Stomach (tissue), 9 donors: ENCODE results near the gene FOXP3. TPM values are rescaled to one million over a fixed set of nuclear protein-coding genes. Genes with fewer than 3 reads are reported as not detected.

Experiments used
- DNase-seq, 2 donors: peaks; one replicate each; pipeline versions ENCODE4 v3.0.0 to v3.0.0-alpha.2; 2013 to 2019
- H3K27ac ChIP-seq, 5 donors: fragments of 200-600 bp in 4 of 5; sonication (generic) in 4 of 5; one replicate each; pipeline ENCODE4 v1.5.1; 2013 to 2019; ENCODE audit warnings: mild to moderate bottlenecking in 1 of 5, moderate library complexity in 1 of 5
- H3K27me3 ChIP-seq, 3 donors: fragments of 200-600 bp; sonication (generic); one replicate each; pipeline ENCODE4 v1.5.1; 2017 to 2019; ENCODE audit warnings: mixed run types in 1 of 3
- H3K36me3 ChIP-seq, 4 donors: fragments of 200-600 bp; sonication (generic); 1 replicate in 3 of 4; 2 replicates in 1 of 4; pipeline ENCODE4 v1.5.1; 2016 to 2019
- H3K4me1 ChIP-seq, 4 donors: fragments of 200-600 bp; sonication (generic); one replicate each; pipeline ENCODE4 v1.5.1; 2016 to 2019
- H3K4me3 ChIP-seq, 4 donors: fragments of 200-600 bp; sonication (generic) in 3 of 4; one replicate each; pipeline ENCODE4 v1.5.1; 2016 to 2019; ENCODE audit warnings: mild to moderate bottlenecking in 1 of 4
- H3K9me3 ChIP-seq, 4 donors: fragments of 200-600 bp; sonication (generic); one replicate each; pipeline ENCODE4 v1.5.1; 2016 to 2019
- EP300 ChIP-seq: sonication (generic); formaldehyde crosslinking; IDR thresholded peaks from one replicate; pipeline ENCODE4 v1.6.1; 2017; ENCODE audit warnings: antibody characterized with exemption
- POLR2A ChIP-seq, 4 donors: fragments of 450-650 bp; IDR thresholded peaks; one replicate each; pipeline ENCODE4 v1.6.1; 2016; ENCODE audit warnings: antibody characterized with exemption in 4 of 4, control low read depth in 2 of 4, mild to moderate bottlenecking in 1 of 4, moderate library complexity in 1 of 4
- POLR2AphosphoS5 ChIP-seq, 3 donors: sonication (generic); formaldehyde crosslinking; IDR thresholded peaks; one replicate each; pipeline ENCODE4 v1.6.1; 2016; ENCODE audit warnings: antibody characterized with exemption in 3 of 3
- WGBS, 5 donors: extraction: QIAGEN DNeasy Blood & Tissue Kit in 3 of 5; methylation state at CpG; one replicate each; pipeline versions ENCODE4 v1.1.5 to v1.1.7; 2013 to 2018; 5-methylcytosine and 5-hydroxymethylcytosine counted together
- intact Hi-C: fragments of 100-400 bp; cut with DNase I; formaldehyde crosslinking; loops from one replicate; pipeline ENCODE4 v1.15.1; 2023; ENCODE audit warnings: low total_unique reads
- polyA plus RNA-seq, 3 donors: library from polyadenylated mRNA; stranded (reverse); fragments of 200-250 nt; gene quantifications; one replicate each; pipeline ENCODE4 v1.2.3, GENCODE V29; 2013
- total RNA-seq, 5 donors: library from RNA; depleted of rRNA; stranded (reverse); fragments of >200 nt; gene quantifications; one replicate each; pipeline versions ENCODE4 v1.1.0 to v1.2.3, GENCODE V29; 2014 to 2016
- TF ChIP-seq, protein P1 (sequence below), 7 experiments: fragments of 450-650 bp in 4 of 7; fragments of 200-600 bp in 3 of 7; sonication (generic) in 3 of 7; IDR thresholded peaks; one replicate each; pipeline ENCODE4 v1.5.1; 2016 to 2019; ENCODE audit warnings: antibody characterized with exemption in 7 of 7, control low read depth in 2 of 7, mild to moderate bottlenecking in 1 of 7
- donor health status: healthy with polysubstance abuse.
- donor health status: Bipolar disorder and iron deficiency.
- donor health status: healthy.

The FOXP3 gene
- total and polyA plus RNA-seq, 8 donors = 0.12 to 0.88 TPM; not detected in 6

- WGBS, 5 donors = 59 to 83% (median 71%) methylated on average over 3 of the region's 3 CpGs
Measured at GRCh38 chrX:49203536-49203935, 61.0 kb downstream of the FOXP3 start.

GRCh38 chrX:49202022-49202421 lies 62.5 kb downstream of the FOXP3 start:
- H3K4me1 ChIP-seq = peaks cover 0 to 22% (median 10%) of the 10 kb centered on the region in 4 donors
- H3K27me3 ChIP-seq = peaks cover 0 to 14% (median 0%) of the 10 kb centered on the region in 3 donors
- intact Hi-C loops = no loop called here
- DNase-seq = peak in 1 of 2 donors; percentile 34
- TF ChIP-seq, protein P1, sequence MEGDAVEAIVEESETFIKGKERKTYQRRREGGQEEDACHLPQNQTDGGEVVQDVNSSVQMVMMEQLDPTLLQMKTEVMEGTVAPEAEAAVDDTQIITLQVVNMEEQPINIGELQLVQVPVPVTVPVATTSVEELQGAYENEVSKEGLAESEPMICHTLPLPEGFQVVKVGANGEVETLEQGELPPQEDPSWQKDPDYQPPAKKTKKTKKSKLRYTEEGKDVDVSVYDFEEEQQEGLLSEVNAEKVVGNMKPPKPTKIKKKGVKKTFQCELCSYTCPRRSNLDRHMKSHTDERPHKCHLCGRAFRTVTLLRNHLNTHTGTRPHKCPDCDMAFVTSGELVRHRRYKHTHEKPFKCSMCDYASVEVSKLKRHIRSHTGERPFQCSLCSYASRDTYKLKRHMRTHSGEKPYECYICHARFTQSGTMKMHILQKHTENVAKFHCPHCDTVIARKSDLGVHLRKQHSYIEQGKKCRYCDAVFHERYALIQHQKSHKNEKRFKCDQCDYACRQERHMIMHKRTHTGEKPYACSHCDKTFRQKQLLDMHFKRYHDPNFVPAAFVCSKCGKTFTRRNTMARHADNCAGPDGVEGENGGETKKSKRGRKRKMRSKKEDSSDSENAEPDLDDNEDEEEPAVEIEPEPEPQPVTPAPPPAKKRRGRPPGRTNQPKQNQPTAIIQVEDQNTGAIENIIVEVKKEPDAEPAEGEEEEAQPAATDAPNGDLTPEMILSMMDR (IDR thresholded peaks at IDR 0.05) = no peak
- H3K27ac ChIP-seq = no peak overlapping the region
- no peaks in the 10 kb centered on the region for H3K9me3 ChIP-seq
- WGBS, 5 donors = 28 to 61% (median 46%) methylated on average over 2 of the region's 2 CpGs
- no peak overlapping the region for H3K4me3 ChIP-seq
- H3K36me3 ChIP-seq = no peaks in the 10 kb centered on the region

More at GRCh38 chrX:49203536-49203935, 61.0 kb downstream of the FOXP3 start:
- Histone ChIP-seq H3K27ac (no peak overlapping the region), H3K9me3 (no peaks in the 10 kb centered on the region), H3K4me1 (peaks cover 0 to 22% (median 10%) of the 10 kb centered on the region in 4 donors), H3K4me3 (no peak overlapping the region), H3K27me3 (peaks cover 0 to 14% (median 0%) of the 10 kb centered on the region in 3 donors), H3K36me3 (no peaks in the 10 kb centered on the region)
- TF ChIP-seq POLR2A (IDR thresholded peaks at IDR 0.05) (no peak), POLR2AphosphoS5 (IDR thresholded peaks at IDR 0.05) (no peak), EP300 (no peak)
- TF ChIP-seq, protein P1 (IDR thresholded peaks at IDR 0.05) = no peak
- intact Hi-C loops = no loop called here
- DNase-seq = no peak

Other genes with a start within 250 kb of the FOXP3 start
- gene TFE3, start 221.4 kb downstream of the FOXP3 start, total RNA-seq = 10 to 100 TPM; 13.0 to 42.2 (median 35.3) TPM
- 10 to 100 TPM; 21.5 to 28.1 (median 27.0) TPM for gene TFE3, start 221.4 kb downstream of the FOXP3 start, polyA plus RNA-seq
- 10 to 100 TPM in 2 of 5 donors, 1 to 10 TPM in 3; 2.3 to 25.4 (median 6.1) TPM for gene CCDC120, start 205.7 kb downstream of the FOXP3 start, total RNA-seq
- 1 to 10 TPM; 3.8 to 7.3 (median 4.0) TPM for gene CCDC120, start 205.7 kb downstream of the FOXP3 start, polyA plus RNA-seq
- gene PRAF2, start 190.7 kb downstream of the FOXP3 start, total RNA-seq = 10 to 100 TPM in 1 of 5 donors, 1 to 10 TPM in 2, not detected in 2; 5.0 to 37.1 (median 5.9) TPM
- 10 to 100 TPM in 2 of 3 donors, 1 to 10 TPM in 1; 9.3 to 16.6 (median 10.3) TPM for gene PRAF2, start 190.7 kb downstream of the FOXP3 start, polyA plus RNA-seq
- 100 to 1,000 TPM in 2 of 5 donors, 10 to 100 TPM in 3; 12.2 to 209 (median 90.9) TPM for gene WDR45, start 184.8 kb downstream of the FOXP3 start, total RNA-seq
- 100 to 1,000 TPM in 1 of 3 donors, 10 to 100 TPM in 2; 69.0 to 102 (median 75.3) TPM for gene WDR45, start 184.8 kb downstream of the FOXP3 start, polyA plus RNA-seq
- gene GPKOW, start 141.0 kb downstream of the FOXP3 start, total RNA-seq = 10 to 100 TPM in 2 of 5 donors, 1 to 10 TPM in 3; 6.4 to 19.1 (median 8.2) TPM
- gene GPKOW, start 141.0 kb downstream of the FOXP3 start, polyA plus RNA-seq = 10 to 100 TPM; 14.1 to 18.2 (median 14.7) TPM
- 10 to 100 TPM in 3 of 5 donors, 1 to 10 TPM in 2; 4.7 to 43.2 (median 10.3) TPM for gene MAGIX, start 102.0 kb downstream of the FOXP3 start, total RNA-seq
- 10 to 100 TPM; 18.9 to 41.1 (median 35.0) TPM for gene MAGIX, start 102.0 kb downstream of the FOXP3 start, polyA plus RNA-seq
- gene PLP2, start 92.8 kb downstream of the FOXP3 start, total RNA-seq = 100 to 1,000 TPM in 1 of 5 donors, 10 to 100 TPM in 4; 14.0 to 155 (median 52.2) TPM
- 100 to 1,000 TPM in 1 of 3 donors, 10 to 100 TPM in 2; 55.0 to 323 (median 94.4) TPM for gene PLP2, start 92.8 kb downstream of the FOXP3 start, polyA plus RNA-seq
- gene PRICKLE3, start 78.3 kb downstream of the FOXP3 start, total RNA-seq = 10 to 100 TPM in 3 of 5 donors, 1 to 10 TPM in 2; 3.7 to 65.1 (median 16.9) TPM
- gene PRICKLE3, start 78.3 kb downstream of the FOXP3 start, polyA plus RNA-seq = 1 to 10 TPM; 6.3 to 7.1 (median 6.5) TPM
- gene SYP, start 64.5 kb downstream of the FOXP3 start, total RNA-seq = 100 to 1,000 TPM in 1 of 5 donors, 1 to 10 TPM in 2, under 1 TPM in 1, not detected in 1; 0.89 to 211 (median 3.3) TPM
- gene SYP, start 64.5 kb downstream of the FOXP3 start, polyA plus RNA-seq = 1 to 10 TPM in 2 of 3 donors, under 1 TPM in 1; 0.92 to 5.0 (median 3.9) TPM
- 1 to 10 TPM in 1 of 5 donors, under 1 TPM in 2, not detected in 2; 0.37 to 6.1 (median 0.89) TPM for gene CACNA1F, start 31.4 kb downstream of the FOXP3 start, total RNA-seq
- gene CACNA1F, start 31.4 kb downstream of the FOXP3 start, polyA plus RNA-seq = under 1 TPM; 0.06 to 0.18 (median 0.15) TPM
- gene CCDC22, start 29.2 kb downstream of the FOXP3 start, total RNA-seq = 10 to 100 TPM in 2 of 5 donors, 1 to 10 TPM in 3; 2.7 to 68.9 (median 7.0) TPM
- gene CCDC22, start 29.2 kb downstream of the FOXP3 start, polyA plus RNA-seq = 10 to 100 TPM in 1 of 3 donors, 1 to 10 TPM in 2; 7.4 to 12.2 (median 8.9) TPM
- 10 to 100 TPM in 1 of 5 donors, 1 to 10 TPM in 4; 1.4 to 20.4 (median 5.7) TPM for gene PPP1R3F, start 5.1 kb upstream of the FOXP3 start, total RNA-seq
- 1 to 10 TPM; 2.1 to 6.4 (median 4.0) TPM for gene PPP1R3F, start 5.1 kb upstream of the FOXP3 start, polyA plus RNA-seq
- not detected for gene GAGE10, start 38.9 kb upstream of the FOXP3 start, total RNA-seq
- not detected for gene GAGE10, start 38.9 kb upstream of the FOXP3 start, polyA plus RNA-seq
- gene GAGE12J, start 57.3 kb upstream of the FOXP3 start, total RNA-seq = not detected
- not detected for gene GAGE12J, start 57.3 kb upstream of the FOXP3 start, polyA plus RNA-seq
- gene GAGE13, start 66.9 kb upstream of the FOXP3 start, total RNA-seq = not detected
- gene GAGE13, start 66.9 kb upstream of the FOXP3 start, polyA plus RNA-seq = not detected